H9 (cell line): ENCODE results near the gene WDR33. TPM values are rescaled to one million over a fixed set of nuclear protein-coding genes. Genes with fewer than 3 reads are reported as not detected.

Source experiments
- DNase-seq: peaks from one replicate; pipeline ENCODE4 v3.0.0-alpha.2; 2017
- H2AFZ ChIP-seq: one replicate; pipeline ENCODE4 v1.6.1; 2013; ENCODE audit warnings: mild to moderate bottlenecking, low read length, control low read depth, moderate library complexity
- H2AK5ac ChIP-seq: 2 replicates; pipeline ENCODE4 v1.6.1; 2013; ENCODE audit warnings: low read length, control low read depth, mixed read lengths; ENCODE audit not compliant: insufficient read length
- H2BK120ac ChIP-seq: one replicate; pipeline ENCODE4 v1.6.1; 2013; ENCODE audit warnings: low read depth, mild to moderate bottlenecking, low read length, control low read depth, inconsistent platforms; ENCODE audit not compliant: poor library complexity, severe bottlenecking
- H2BK12ac ChIP-seq: 2 replicates; pipeline ENCODE4 v1.6.1; 2013; ENCODE audit warnings: low read length, control low read depth, mixed read lengths, low read depth; ENCODE audit not compliant: insufficient read length
- H2BK15ac ChIP-seq: 2 replicates; pipeline ENCODE4 v1.6.1; 2013; ENCODE audit warnings: low read depth, low read length, control low read depth
- H2BK20ac ChIP-seq: one replicate; pipeline ENCODE4 v1.6.1; 2013; ENCODE audit warnings: low read depth, mild to moderate bottlenecking, low read length, control low read depth, inconsistent platforms; ENCODE audit not compliant: poor library complexity, severe bottlenecking
- H2BK5ac ChIP-seq: 2 replicates; pipeline ENCODE4 v1.6.1; 2013; ENCODE audit warnings: low read length, control low read depth, mixed read lengths; ENCODE audit not compliant: insufficient read length
- H3K14ac ChIP-seq: 2 replicates; pipeline ENCODE4 v1.6.1; 2013; ENCODE audit warnings: low read length, control low read depth; ENCODE audit not compliant: insufficient read depth
- H3K18ac ChIP-seq: 2 replicates; pipeline ENCODE4 v1.6.1; 2013; ENCODE audit warnings: low read depth, mild to moderate bottlenecking, mixed read lengths, low read length, control low read depth; ENCODE audit not compliant: insufficient read length
- H3K23ac ChIP-seq: 2 replicates; pipeline ENCODE4 v1.6.1; 2013; ENCODE audit warnings: low read length, control low read depth, mixed read lengths, low read depth; ENCODE audit not compliant: insufficient read length
- H3K23me2 ChIP-seq: 2 replicates; pipeline ENCODE4 v1.6.1; 2013; ENCODE audit warnings: low read depth, mild to moderate bottlenecking, mixed read lengths, low read length, control low read depth; ENCODE audit not compliant: insufficient read length, poor library complexity, severe bottlenecking
- H3K27ac ChIP-seq: 2 replicates; pipeline ENCODE4 v1.5.1; 2013; ENCODE audit warnings: low read length, control low read depth, mixed read lengths, low read depth; ENCODE audit not compliant: insufficient read length
- H3K27me3 ChIP-seq: 2 replicates; pipeline ENCODE4 v1.6.1; 2013; ENCODE audit warnings: low read length, control low read depth, inconsistent platforms; ENCODE audit not compliant: insufficient read depth
- H3K4ac ChIP-seq: 2 replicates; pipeline ENCODE4 v1.6.1; 2013; ENCODE audit warnings: low read depth, mild to moderate bottlenecking, control low read depth, inconsistent platforms, low read length, moderate library complexity
- H3K4me1 ChIP-seq: 2 replicates; pipeline ENCODE4 v1.6.1; 2013; ENCODE audit warnings: low read length, control low read depth, inconsistent platforms; ENCODE audit not compliant: insufficient read depth
- H3K4me2 ChIP-seq: 2 replicates; pipeline ENCODE4 v1.6.1; 2013; ENCODE audit warnings: low read length, control low read depth, mixed read lengths; ENCODE audit not compliant: insufficient read length, insufficient read depth
- H3K56ac ChIP-seq: 2 replicates; pipeline ENCODE4 v1.6.1; 2013; ENCODE audit warnings: low read depth, mild to moderate bottlenecking, mixed read lengths, low read length, control low read depth; ENCODE audit not compliant: insufficient read length
- H3K79me1 ChIP-seq: 2 replicates; pipeline ENCODE4 v1.6.1; 2013; ENCODE audit warnings: low read depth, mild to moderate bottlenecking, moderate library complexity, low read length, control low read depth, inconsistent platforms; ENCODE audit not compliant: insufficient read depth, poor library complexity, severe bottlenecking
- H3K79me2 ChIP-seq: 2 replicates; pipeline ENCODE4 v1.6.1; 2013; ENCODE audit warnings: low read length, control low read depth, inconsistent platforms; ENCODE audit not compliant: insufficient read depth
- H3K9ac ChIP-seq: 2 replicates; pipeline ENCODE4 v1.6.1; 2013; ENCODE audit warnings: low read length, control low read depth, mixed read lengths; ENCODE audit not compliant: insufficient read length; ENCODE audit errors: extremely low read depth
- H3K9me3 ChIP-seq: one replicate; pipeline ENCODE4 v1.6.1; 2013; ENCODE audit warnings: low read depth, low read length, inconsistent platforms; ENCODE audit not compliant: control insufficient read depth
- H3T11ph ChIP-seq: one replicate; pipeline ENCODE4 v1.6.1; 2013; ENCODE audit warnings: mild to moderate bottlenecking, low read length, control low read depth, inconsistent platforms
- H4K20me1 ChIP-seq: one replicate; pipeline ENCODE4 v1.6.1; 2013; ENCODE audit not compliant: control insufficient read depth, insufficient read length, insufficient read depth
- H4K5ac ChIP-seq: 2 replicates; pipeline ENCODE4 v1.6.1; 2013; ENCODE audit warnings: low read depth, mild to moderate bottlenecking, mixed read lengths, low read length, control low read depth; ENCODE audit not compliant: insufficient read length
- H4K8ac ChIP-seq: replicated peaks from 2 replicates; pipeline ENCODE4 v1.6.1; 2013; ENCODE audit warnings: low read length, control low read depth, mixed read lengths, low read depth; ENCODE audit not compliant: insufficient read length
- H4K91ac ChIP-seq: 2 replicates; pipeline ENCODE4 v1.6.1; 2013; ENCODE audit warnings: low read depth, mild to moderate bottlenecking, moderate library complexity, mixed read lengths, low read length, control low read depth; ENCODE audit not compliant: insufficient read length
- H3K27ac Mint-ChIP-seq, 3 experiments: 2 replicates in 2 of 3; 3 replicates in 1 of 3; pipeline ENCODE4 v1.8.0; 2020 to 2021; ENCODE audit warnings: mixed read lengths in 3 of 3, mild to moderate bottlenecking in 1 of 3, moderate library complexity in 1 of 3
- H3K27me3 Mint-ChIP-seq: 2 replicates; pipeline ENCODE4 v1.8.0; 2021; ENCODE audit warnings: low read depth, mild to moderate bottlenecking, moderate library complexity, mixed read lengths
- H3K36me3 Mint-ChIP-seq, 3 experiments: 2 replicates in 2 of 3; 3 replicates in 1 of 3; pipeline ENCODE4 v1.8.0; 2020 to 2021; ENCODE audit warnings: low read depth in 3 of 3, mixed read lengths in 3 of 3; ENCODE audit not compliant: insufficient read depth in 1 of 3
- H3K4me1 Mint-ChIP-seq, 2 experiments: 2 replicates each; pipeline ENCODE4 v1.8.0; 2020; ENCODE audit warnings: mixed read lengths in 2 of 2
- H3K4me3 Mint-ChIP-seq, 2 experiments: 2 replicates in 1 of 2; 3 replicates in 1 of 2; pipeline ENCODE4 v1.8.0; 2020 to 2021; ENCODE audit warnings: mild to moderate bottlenecking in 2 of 2, mixed read lengths in 2 of 2, moderate library complexity in 1 of 2
- H3K9me3 Mint-ChIP-seq, 2 experiments: 2 replicates in 1 of 2; 3 replicates in 1 of 2; pipeline ENCODE4 v1.8.0; 2020; ENCODE audit warnings: mild to moderate bottlenecking in 2 of 2, mixed read lengths in 2 of 2, moderate library complexity in 1 of 2
- WGBS: extraction: QIAGEN DNeasy Blood & Tissue Kit; methylation state at CpG from one replicate; pipeline ENCODE4 v1.1.7; 2013; ENCODE audit warnings: missing lambda C conversion rate, low lambda C conversion rate, mixed read lengths; ENCODE audit not compliant: insufficient read length; ENCODE audit errors: extremely low coverage; 5-methylcytosine and 5-hydroxymethylcytosine counted together
- total RNA-seq: library from RNA; stranded (reverse); gene quantifications from 2 replicates; pipeline ENCODE4 v1.2.1, GENCODE V29; 2021
- TF ChIP-seq, protein P1 (sequence below): fragments of 200-600 bp; sonication (generic); conservative IDR thresholded peaks from 3 replicates; pipeline ENCODE4 v1.8.0; 2021; ENCODE audit warnings: antibody characterized with exemption, mild to moderate bottlenecking

Gene WDR33
- total RNA-seq, 1 experiment from 2014 or later: 86.0 TPM

DNA sequence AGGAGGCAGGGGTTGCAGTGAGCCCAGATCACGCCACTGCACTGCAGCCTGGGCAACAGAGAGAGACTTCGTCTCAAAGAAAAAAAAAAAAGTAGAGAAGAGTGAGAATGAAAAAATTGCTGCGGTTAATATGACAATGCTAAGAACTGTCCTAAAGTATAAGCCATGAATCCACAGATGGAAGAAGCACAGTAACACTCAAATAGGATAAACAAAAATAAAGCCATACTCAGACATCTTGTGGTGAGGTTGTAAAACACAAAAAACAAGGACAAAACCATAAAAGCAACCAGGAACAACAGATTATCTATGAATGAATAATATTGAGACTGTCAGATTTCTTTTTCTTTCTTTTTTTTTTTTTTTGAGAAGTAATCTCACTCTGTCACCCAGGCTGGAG is 24.0 kb upstream of the WDR33 start:
- H3K36me3 Mint-ChIP-seq: no peaks in the 10 kb centered on the region
- WGBS: no CpG with 5 or more reads among the region's 3 CpGs
- no peaks in the 10 kb centered on the region for H3K9me3 ChIP-seq

More for the DNA sequence above, 24.0 kb upstream of the WDR33 start:
- Histone ChIP-seq H3K9ac (no peak overlapping the region), H3K79me2 (no peaks in the 10 kb centered on the region), H3K4me1 (no peaks in the 10 kb centered on the region; the same call in 1 of the 2 replicates), H4K20me1 (no peaks in the 10 kb centered on the region), H2BK5ac (no peak overlapping the region), H2BK12ac (no peak overlapping the region), H3K18ac (no peak overlapping the region), H3K23me2 (no peaks in the 10 kb centered on the region), H3K4ac (no peak overlapping the region), H3K27me3 (no peaks in the 10 kb centered on the region), H4K5ac (no peak overlapping the region), H2BK15ac (no peak overlapping the region), H2BK120ac (no peak overlapping the region), H4K91ac (no peak overlapping the region), H2AK5ac (no peak overlapping the region), H2AFZ (no peak overlapping the region), H2BK20ac (no peak overlapping the region), H3K23ac (no peak overlapping the region), H3K79me1 (no peaks in the 10 kb centered on the region), H3K27ac (no peak overlapping the region), H3T11ph (no peak overlapping the region), H3K14ac (no peak overlapping the region), H3K4me2 (no peak overlapping the region), H3K56ac (no peak overlapping the region), H4K8ac (no peak overlapping the region)
- Mint-ChIP-seq H3K4me1 (peaks cover 3 to 5% of the 10 kb centered on the region in 2 experiments; a peak in 3 of 4 replicates), H3K9me3 (0 out of 5 replicates have a peak, but pooled peaks cover 0 to 2% of the 10 kb centered on the region in 2 experiments), H3K4me3 (no peak overlapping the region), H3K27ac (no peak overlapping the region), H3K27me3 (no peaks in the 10 kb centered on the region)
- TF ChIP-seq, protein P1, sequence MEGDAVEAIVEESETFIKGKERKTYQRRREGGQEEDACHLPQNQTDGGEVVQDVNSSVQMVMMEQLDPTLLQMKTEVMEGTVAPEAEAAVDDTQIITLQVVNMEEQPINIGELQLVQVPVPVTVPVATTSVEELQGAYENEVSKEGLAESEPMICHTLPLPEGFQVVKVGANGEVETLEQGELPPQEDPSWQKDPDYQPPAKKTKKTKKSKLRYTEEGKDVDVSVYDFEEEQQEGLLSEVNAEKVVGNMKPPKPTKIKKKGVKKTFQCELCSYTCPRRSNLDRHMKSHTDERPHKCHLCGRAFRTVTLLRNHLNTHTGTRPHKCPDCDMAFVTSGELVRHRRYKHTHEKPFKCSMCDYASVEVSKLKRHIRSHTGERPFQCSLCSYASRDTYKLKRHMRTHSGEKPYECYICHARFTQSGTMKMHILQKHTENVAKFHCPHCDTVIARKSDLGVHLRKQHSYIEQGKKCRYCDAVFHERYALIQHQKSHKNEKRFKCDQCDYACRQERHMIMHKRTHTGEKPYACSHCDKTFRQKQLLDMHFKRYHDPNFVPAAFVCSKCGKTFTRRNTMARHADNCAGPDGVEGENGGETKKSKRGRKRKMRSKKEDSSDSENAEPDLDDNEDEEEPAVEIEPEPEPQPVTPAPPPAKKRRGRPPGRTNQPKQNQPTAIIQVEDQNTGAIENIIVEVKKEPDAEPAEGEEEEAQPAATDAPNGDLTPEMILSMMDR: no peak
- no peak for DNase-seq
